GM21423 (cell line): ENCODE results near the gene LHFPL5.

Experiments
- ATAC-seq: cut with Tn5 transposase; IDR thresholded peaks from one replicate; pipeline ENCODE4 v1.9.1; 2021; ENCODE audit warnings: mild to moderate bottlenecking, moderate library complexity; ENCODE audit not compliant: unreplicated experiment

The LHFPL5 gene

DNA sequence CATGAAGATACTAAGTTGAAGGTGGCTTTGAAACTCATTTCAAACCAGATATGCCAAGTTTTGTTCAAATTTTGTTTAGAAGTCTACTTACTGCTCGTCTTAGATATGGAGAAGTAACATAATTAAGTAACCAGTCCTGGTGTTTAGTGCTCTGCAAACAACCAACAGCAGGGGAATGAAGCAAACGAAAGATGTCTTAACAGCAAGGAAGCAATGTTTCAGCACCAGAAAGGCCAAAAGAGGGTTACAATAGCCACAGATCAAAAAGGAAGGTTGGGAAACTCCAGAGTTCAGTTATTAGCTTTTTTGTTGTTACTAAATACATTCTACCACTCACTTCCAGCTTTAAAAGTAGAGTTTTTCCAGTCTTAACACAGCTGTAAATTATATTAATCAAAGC, 45.1 kb downstream of the LHFPL5 start:
- ATAC-seq: no peak

DNA sequence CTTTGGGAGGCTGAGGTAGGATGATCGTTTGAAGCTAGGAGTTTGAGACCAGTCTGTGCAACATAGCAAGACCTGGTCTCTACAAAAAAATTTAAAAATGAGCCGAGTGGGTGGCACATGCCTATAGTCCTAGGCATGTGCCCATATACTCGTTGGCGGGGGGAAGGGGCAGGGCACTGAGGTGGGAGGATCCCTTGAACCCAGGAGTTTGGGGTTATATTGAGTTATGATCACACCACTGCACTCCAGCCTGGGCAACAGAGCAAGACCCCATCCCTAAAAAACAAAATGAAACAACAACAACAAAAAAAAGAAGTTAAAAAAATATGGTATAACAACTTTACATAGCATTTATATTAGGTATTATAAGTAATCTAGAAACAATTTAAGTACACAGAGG, 47.8 kb downstream of the LHFPL5 start:
- ATAC-seq: no peak

DNA sequence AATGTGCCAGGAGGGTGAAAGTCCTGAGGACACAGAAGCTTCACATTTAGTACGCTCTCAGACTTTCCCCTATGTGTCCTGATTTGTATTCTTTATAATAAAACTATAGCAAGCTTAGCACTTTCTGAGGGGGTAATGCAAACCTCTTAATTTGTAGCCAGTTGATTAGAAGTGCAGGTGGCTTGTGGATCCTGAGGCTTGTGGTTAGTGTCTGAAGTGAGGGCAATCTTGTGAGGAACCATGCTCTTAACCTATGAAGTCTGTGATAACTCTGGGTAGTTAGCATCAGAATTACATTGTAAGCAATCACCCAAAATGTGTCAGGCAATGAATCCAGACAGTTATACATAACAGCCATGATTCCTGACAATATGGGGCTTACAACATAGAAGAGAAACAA, 51.1 kb downstream of the LHFPL5 start:
- ATAC-seq: no peak

GRCh38 chr6:35857853-35858252, 52.7 kb downstream of the LHFPL5 start:
- ATAC-seq: no peak

- ATAC-seq: no peak
Measured at GRCh38 chr6:35859367-35859766, 54.2 kb downstream of the LHFPL5 start.
